K562 (cell line): ENCODE measurements around the gene NEURL2. TPM values are rescaled to one million over a fixed set of nuclear protein-coding genes. Genes with fewer than 3 reads are reported as not detected.

Experiments
- BRD4 ChIP-seq: fragments of 200-600 bp; sonication (generic); IDR thresholded peaks from 2 replicates; pipeline ENCODE4 v1.6.1; 2017; ENCODE audit warnings: inconsistent platforms
- CHD4 ChIP-seq: fragments of 200-600 bp; sonication (generic); IDR thresholded peaks from 3 replicates; pipeline ENCODE4 v1.6.1; 2012; ENCODE audit warnings: low read depth, mild to moderate bottlenecking, mixed read lengths, low read length, inconsistent platforms; ENCODE audit not compliant: insufficient read depth, insufficient replicate concordance, poor library complexity, severe bottlenecking
- EHMT2 ChIP-seq: fragments of 450-650 bp; IDR thresholded peaks from 2 replicates; pipeline ENCODE4 v1.6.1; 2018; ENCODE audit warnings: antibody characterized with exemption
- ERF ChIP-seq: fragments of 450-650 bp; formaldehyde crosslinking; IDR thresholded peaks from 2 replicates; pipeline ENCODE4 v1.4.0; 2020; ENCODE audit warnings: mild to moderate bottlenecking, mixed read lengths
- MED1 ChIP-seq: sonication (generic); formaldehyde crosslinking; IDR thresholded peaks from 2 replicates; pipeline ENCODE4 v1.8.1; 2023; ENCODE audit warnings: missing genetic modification reagents, borderline replicate concordance
- MEIS2 ChIP-seq: fragments of 450-650 bp; IDR thresholded peaks from 2 replicates; pipeline ENCODE4 v1.6.1; 2014; ENCODE audit warnings: mild to moderate bottlenecking; ENCODE audit not compliant: partially characterized antibody
- MTA3 ChIP-seq: fragments of 450-650 bp; formaldehyde crosslinking; IDR thresholded peaks from 2 replicates; pipeline ENCODE4 v1.6.1; 2017; ENCODE audit warnings: mild to moderate bottlenecking, borderline replicate concordance
- MYBL2 ChIP-seq, 2 experiments: fragments of 450-650 bp in 1 of 2; sonication (generic) in 1 of 2; formaldehyde crosslinking in 1 of 2; IDR thresholded peaks; 2 replicates each; pipeline versions ENCODE4 v1.6.1 to v1.8.1; 2017 to 2022; ENCODE audit warnings: borderline replicate concordance in 1 of 2, inconsistent platforms in 1 of 2, low read depth in 1 of 2, mild to moderate bottlenecking in 1 of 2, missing genetic modification reagents in 1 of 2, moderate library complexity in 1 of 2
- NFRKB ChIP-seq: fragments of 450-650 bp; IDR thresholded peaks from 2 replicates; pipeline ENCODE4 v1.6.1; 2016; ENCODE audit warnings: low read depth
- NR2C2 ChIP-seq, 2 experiments: fragments of 200-800 bp in 1 of 2; sonication (Bioruptor generic) in 1 of 2; sonication (generic) in 1 of 2; formaldehyde crosslinking in 1 of 2; IDR thresholded peaks; 2 replicates each; pipeline versions ENCODE4 v1.6.1 to v1.8.0; 2016 to 2022; ENCODE audit warnings: mild to moderate bottlenecking in 1 of 2, missing compliant biosample characterization in 1 of 2, missing genetic modification characterization in 1 of 2, missing genetic modification reagents in 1 of 2
- NR4A1 ChIP-seq, 2 experiments: fragments of 250-450 bp in 1 of 2; fragments of 450-650 bp in 1 of 2; sonication (Bioruptor Pico) in 1 of 2; IDR thresholded peaks; 2 replicates each; pipeline versions ENCODE4 v1.4.0 to v1.6.1; 2016 to 2020; ENCODE audit warnings: mild to moderate bottlenecking in 2 of 2, missing compliant biosample characterization in 1 of 2, missing genetic modification characterization in 1 of 2, moderate library complexity in 1 of 2
- PCBP1 ChIP-seq: fragments of 200-400 bp; formaldehyde crosslinking; IDR thresholded peaks from 2 replicates; pipeline ENCODE4 v1.6.1; 2018; ENCODE audit warnings: mild to moderate bottlenecking, low read depth, low read length; ENCODE audit not compliant: poor library complexity, severe bottlenecking
- PRPF4 ChIP-seq: fragments of 200-400 bp; formaldehyde crosslinking; IDR thresholded peaks from one replicate; pipeline ENCODE4 v1.6.1; 2017; ENCODE audit warnings: low read length, low read depth, mild to moderate bottlenecking; ENCODE audit not compliant: insufficient read depth, poor library complexity, severe bottlenecking
- RB1 ChIP-seq: fragments of 450-650 bp; IDR thresholded peaks from 2 replicates; pipeline ENCODE4 v1.6.1; 2017; ENCODE audit warnings: low read depth, mild to moderate bottlenecking
- SFPQ ChIP-seq: fragments of 200-400 bp; formaldehyde crosslinking; IDR thresholded peaks from 2 replicates; pipeline ENCODE4 v1.6.1; 2017; ENCODE audit warnings: mild to moderate bottlenecking, low read depth, low read length, moderate library complexity
- SMAD2 ChIP-seq: fragments of 150-350 bp; IDR thresholded peaks from 2 replicates; pipeline ENCODE4 v1.6.1; 2014; ENCODE audit warnings: low read depth, mild to moderate bottlenecking, low read length
- SNIP1 ChIP-seq: fragments of 450-650 bp; IDR thresholded peaks from 2 replicates; pipeline ENCODE4 v1.7.1; 2017; ENCODE audit warnings: low read depth, mild to moderate bottlenecking
- SRSF7 ChIP-seq: fragments of 200-400 bp; formaldehyde crosslinking; optimal IDR thresholded peaks from 2 replicates; pipeline ENCODE3; 2017; ENCODE audit warnings: mild to moderate bottlenecking, low read depth, low read length
- TAL1 ChIP-seq: fragments of 450-650 bp; IDR thresholded peaks from 2 replicates; pipeline ENCODE4 v1.6.1; 2016; ENCODE audit warnings: mild to moderate bottlenecking
- TCF15 ChIP-seq: fragments of 250-450 bp; sonication (Bioruptor Pico); IDR thresholded peaks from 2 replicates; pipeline ENCODE4 v1.8.0; 2022; ENCODE audit warnings: moderate library complexity, mild to moderate bottlenecking, inconsistent platforms
- ZFP30 ChIP-seq: fragments of 250-450 bp; sonication (Bioruptor Pico); IDR thresholded peaks from 2 replicates; pipeline ENCODE4 v1.8.0; 2022; ENCODE audit warnings: moderate library complexity, mild to moderate bottlenecking, inconsistent platforms, borderline replicate concordance
- ZNF239 ChIP-seq: fragments of 250-450 bp; sonication (Bioruptor Pico); IDR thresholded peaks from 2 replicates; pipeline ENCODE4 v1.4.0; 2020; ENCODE audit warnings: mild to moderate bottlenecking
- ZNF263 ChIP-seq: sonication (generic); formaldehyde crosslinking; IDR thresholded peaks from 2 replicates; pipeline ENCODE4 v1.8.0; 2022; ENCODE audit warnings: mild to moderate bottlenecking, missing genetic modification reagents, borderline replicate concordance
- ZNF583 ChIP-seq: fragments of 250-450 bp; sonication (Bioruptor Pico); IDR thresholded peaks from 2 replicates; pipeline ENCODE4 v1.4.0; 2020
- ZNF76 ChIP-seq: fragments of 250-450 bp; sonication (Bioruptor Pico); IDR thresholded peaks from 2 replicates; pipeline ENCODE4 v1.4.0; 2020; ENCODE audit warnings: mild to moderate bottlenecking, moderate library complexity, borderline replicate concordance
- ZNF780A ChIP-seq: fragments of 250-450 bp; sonication (Bioruptor Pico); IDR thresholded peaks from 2 replicates; pipeline ENCODE4 v1.5.0; 2021; ENCODE audit warnings: mild to moderate bottlenecking
- polyA plus RNA-seq, 8 experiments: library from polyadenylated mRNA; depleted of rRNA in 4 of 8; stranded (reverse) in 5 of 8; unstranded in 3 of 8; fragments of >200 nt; fragmentation: Nextera tagmentation in 2 of 8; fragmentation: Illumina TruSeq in 1 of 8; extraction: Ambion mirVana in 2 of 8; extraction: Trizol in 1 of 8; gene quantifications; 2 replicates each; pipeline versions ENCODE4 v1.2.1 to v1.2.3, GENCODE V29; 2011 to 2014; ENCODE audit warnings: inconsistent platforms in 1 of 8, missing spikeins in 1 of 8
- total RNA-seq, 7 experiments: library from RNA; depleted of rRNA in 6 of 7; stranded (reverse); fragments of >200 nt in 6 of 7; fragmentation: Illumina TruSeq in 2 of 7; extraction: Trizol in 2 of 7; gene quantifications; 2 replicates each; pipeline versions ENCODE4 v1.2.1 to v1.2.3, GENCODE V29; 2011 to 2021; ENCODE audit warnings: low replicate concordance in 1 of 7

NEURL2 gene
- total and polyA plus RNA-seq, 9 of the 15 experiments (the other 6 are each of a cell fraction or from before 2014, with no cell fraction given), result 0.22 to 1.9 (median 0.50) TPM; not detected in 1

- no peak for TF ChIP-seq PCBP1
- peak; percentile 91; the same call in 1 of the 2 replicates for TF ChIP-seq NFRKB
- no peak for TF ChIP-seq SMAD2
- no peak for TF ChIP-seq SFPQ
- TF ChIP-seq ERF (CRISPR knock-in tag), result no peak
- no peak for TF ChIP-seq ZFP30
- TF ChIP-seq MED1, result no peak
- 0 out of 2 replicates have a peak, but pooled peaks have one; percentile 49 for TF ChIP-seq RB1
- no peak for TF ChIP-seq ZNF583 (CRISPR knock-in tag)
- TF ChIP-seq TAL1, result no peak
- TF ChIP-seq SRSF7, result no peak
- TF ChIP-seq NR2C2 (CRISPR knock-in tag; IDR thresholded peaks at IDR 0.05), result peak; percentile 97
- peak; percentile 99 for TF ChIP-seq NR2C2 (tag; IDR thresholded peaks at IDR 0.05)
- no peak for TF ChIP-seq ZNF76 (CRISPR knock-in tag)
- TF ChIP-seq NR4A1 (CRISPR knock-in tag; IDR thresholded peaks at IDR 0.05), result no peak
- TF ChIP-seq NR4A1 (tag; IDR thresholded peaks at IDR 0.05), result peak; percentile 80; the same call in 1 of the 2 replicates
- no peak for TF ChIP-seq CHD4
- no peak for TF ChIP-seq TCF15
- TF ChIP-seq EHMT2, result peak; percentile 35; the same call in 1 of the 2 replicates
- no peak for TF ChIP-seq ZNF263 (CRISPR knock-in tag)
- TF ChIP-seq ZNF239 (CRISPR knock-in tag), result no peak
- TF ChIP-seq MYBL2 (IDR thresholded peaks at IDR 0.05; ENCODE audit: low read depth), result no peak
- no peak for TF ChIP-seq MYBL2 (CRISPR knock-in tag; IDR thresholded peaks at IDR 0.05; ENCODE audit: borderline replicate concordance)
- TF ChIP-seq PRPF4, result no peak
- no peak for TF ChIP-seq ZNF780A (CRISPR knock-in tag)
- peak; percentile 80 for TF ChIP-seq MTA3
- peak; percentile 54 for TF ChIP-seq MEIS2
- TF ChIP-seq BRD4, result no peak
- no peak for TF ChIP-seq SNIP1
These were observed 9.8 kb downstream of the NEURL2 start, which contains the start of gene ZSWIM1 (continued) for GRCh38 chr20:45880988-45881788.
